B cell (primary cell): Measurements from ENCODE around the gene SIGLEC8. TPM values are rescaled to one million over a fixed set of nuclear protein-coding genes. Genes with fewer than 3 reads are reported as not detected.

ENCODE experiments used
- ATAC-seq: fragments of 200-7000 bp; cut with Tn5 transposase; one replicate; pipeline ENCODE4 v1.10.0; 2021; ENCODE audit warnings: low read depth, mild to moderate bottlenecking, moderate number of reproducible peaks, moderate library complexity
- CTCF ChIA-PET: fragments of 350-600 bp; sonication (Branson Sonifier 250); formaldehyde crosslinking; loops from one replicate; lab custom pipeline; 2021; ENCODE audit warnings: antibody characterized with exemption, inconsistent platforms; lab: Charles Lee
- POLR2A ChIA-PET: fragments of 350-600 bp; sonication (Branson Sonifier 250); formaldehyde crosslinking; loops from one replicate; lab custom pipeline; 2021; ENCODE audit warnings: antibody characterized with exemption; lab: Charles Lee
- DNase-seq: peaks from one replicate; pipeline ENCODE4 v3.0.0; 2013
- H2AFZ ChIP-seq: 2 replicates; pipeline ENCODE4 v1.6.1; 2012; ENCODE audit warnings: mild to moderate bottlenecking, low read depth, low read length; ENCODE audit not compliant: insufficient read depth, poor library complexity, severe bottlenecking
- H3K27ac ChIP-seq, 2 donors: 1 replicate in 1 of 2; 2 replicates in 1 of 2; pipeline ENCODE4 v1.5.1; 2012 to 2013; ENCODE audit warnings: low read length in 2 of 2, mild to moderate bottlenecking in 2 of 2, moderate library complexity in 1 of 2
- H3K27me3 ChIP-seq, 4 experiments: fragments of 200-600 bp in 1 of 4; sonication (generic) in 1 of 4; replicated peaks in 1 of 4; 1 replicate in 2 of 4; 2 replicates in 2 of 4; pipeline versions ENCODE4 v1.6.1 to v1.7.0; 2013 to 2016; ENCODE audit warnings: low read length in 3 of 4, mild to moderate bottlenecking in 2 of 4, mixed read lengths in 1 of 4, moderate library complexity in 1 of 4; ENCODE audit not compliant: insufficient read depth in 4 of 4, control insufficient read depth in 3 of 4; ENCODE audit errors: control extremely low read depth in 1 of 4
- H3K36me3 ChIP-seq, 2 experiments: replicated peaks in 1 of 2; 1 replicate in 1 of 2; 2 replicates in 1 of 2; pipeline versions ENCODE4 v1.6.1 to v1.7.1; 2013; ENCODE audit warnings: low read length in 1 of 2; ENCODE audit not compliant: insufficient read depth in 2 of 2, control insufficient read depth in 1 of 2; ENCODE audit errors: control extremely low read depth in 1 of 2, extremely low read depth in 1 of 2
- H3K4me1 ChIP-seq, 2 donors: fragments of 200-600 bp in 1 of 2; sonication (generic) in 1 of 2; 1 replicate in 1 of 2; 2 replicates in 1 of 2; pipeline versions ENCODE4 v1.5.1 to v1.6.1; 2013 to 2017; ENCODE audit warnings: low read length in 2 of 2; ENCODE audit not compliant: control insufficient read depth in 2 of 2, insufficient read depth in 2 of 2
- H3K4me2 ChIP-seq: replicated peaks from 2 replicates; pipeline ENCODE3; 2012; ENCODE audit warnings: mild to moderate bottlenecking, low read depth, low read length; ENCODE audit not compliant: poor library complexity, severe bottlenecking
- H3K4me3 ChIP-seq, 5 experiments: fragments of 200-600 bp in 1 of 5; sonication (generic) in 1 of 5; 1 replicate in 3 of 5; 2 replicates in 2 of 5; pipeline versions ENCODE4 v1.5.1 to v1.7.0; 2011 to 2016; ENCODE audit warnings: low read length in 4 of 5, mild to moderate bottlenecking in 4 of 5, low read depth in 2 of 5, control low read depth in 1 of 5, moderate library complexity in 1 of 5; ENCODE audit not compliant: insufficient read depth in 1 of 5; ENCODE audit errors: control extremely low read depth in 1 of 5, extremely low read depth in 1 of 5
- H3K79me2 ChIP-seq: fragments of 200-600 bp; sonication (generic); one replicate; pipeline ENCODE4 v1.6.0; 2016; ENCODE audit warnings: low read length; ENCODE audit not compliant: control insufficient read depth, insufficient read depth
- H3K9ac ChIP-seq: fragments of 200-600 bp; sonication (generic); 2 replicates; pipeline ENCODE4 v1.6.1; 2017; ENCODE audit warnings: mild to moderate bottlenecking, low read length, moderate library complexity
- H3K9me3 ChIP-seq, 3 donors: one replicate each; pipeline versions ENCODE4 v1.6.1 to v1.7.1; 2013; ENCODE audit warnings: low read length in 2 of 3; ENCODE audit not compliant: control insufficient read depth in 2 of 3, insufficient read depth in 1 of 3; ENCODE audit errors: control extremely low read depth in 1 of 3
- H4K20me1 ChIP-seq: 2 replicates; pipeline ENCODE4 v1.6.0; 2012; ENCODE audit warnings: mild to moderate bottlenecking, low read length; ENCODE audit not compliant: insufficient read depth, control insufficient read depth, poor library complexity, severe bottlenecking
- H3K27ac Mint-ChIP-seq: one replicate; pipeline ENCODE4 v1.8.0; 2021; ENCODE audit warnings: mixed read lengths
- H3K27me3 Mint-ChIP-seq: one replicate; pipeline ENCODE4 v1.8.0; 2021; ENCODE audit warnings: mixed read lengths
- H3K4me1 Mint-ChIP-seq: one replicate; pipeline ENCODE4 v1.8.0; 2021; ENCODE audit warnings: mixed read lengths
- H3K4me3 Mint-ChIP-seq: one replicate; pipeline ENCODE4 v1.8.0; 2021; ENCODE audit warnings: mixed read lengths
- H3K9me3 Mint-ChIP-seq: one replicate; pipeline ENCODE4 v1.8.0; 2022; ENCODE audit warnings: mixed read lengths; ENCODE audit not compliant: insufficient read depth
- CTCF ChIP-seq: fragments of 200-600 bp; IDR thresholded peaks from one replicate; pipeline ENCODE4 v1.8.0; 2022; ENCODE audit warnings: antibody characterized with exemption, mild to moderate bottlenecking
- EZH2 ChIP-seq: IDR thresholded peaks from 2 replicates; pipeline ENCODE4 v1.6.1; 2012; ENCODE audit warnings: borderline replicate concordance, low read depth, mild to moderate bottlenecking, moderate library complexity, low read length; ENCODE audit not compliant: insufficient read depth, poor library complexity, severe bottlenecking
- WGBS: methylation state at CpG from one replicate; pipeline ENCODE4 v1.1.5; 2013; ENCODE audit warnings: missing lambda C conversion rate; ENCODE audit not compliant: insufficient coverage; 5-methylcytosine and 5-hydroxymethylcytosine counted together
- intact Hi-C: fragments of 100-400 bp; cut with micrococcal nuclease; formaldehyde crosslinking; loops from one replicate; pipeline ENCODE4 v1.10.0; 2022
- polyA plus RNA-seq: library from polyadenylated mRNA; depleted of rRNA; stranded (reverse); fragments of >200 nt; gene quantifications from 2 replicates; pipeline ENCODE4 v1.2.3, GENCODE V29; 2012
- total RNA-seq, 2 donors: library from RNA; stranded (reverse); fragments of 120-200 nt in 1 of 2; gene quantifications; 1 replicate in 1 of 2; 2 replicates in 1 of 2; pipeline versions ENCODE4 v1.2.3 to v1.2.4, GENCODE V29; 2013 to 2022

The SIGLEC8 gene
- total and polyA plus RNA-seq, 2 donors (not counting 1 experiment from before 2014, with no cell fraction given), result not detected

GRCh38 chr19:51460164-51460992, 2.1 kb upstream of the SIGLEC8 start:
- Histone ChIP-seq H3K79me2 (no peaks in the 10 kb centered on the region), H3K9ac (no peak overlapping the region), H3K36me3 (no peaks in the 10 kb centered on the region), H3K4me2 (peak overlapping the region; percentile 40), H3K27ac (no peak overlapping the region), H3K27me3 (peaks cover 0 to 29% (median 10%) of the 10 kb centered on the region in 4 experiments), H3K9me3 (peaks cover 0 to 11% (median 0%) of the 10 kb centered on the region in 3 donors), H2AFZ (peak overlapping the region; percentile 45), H3K4me3 (no peak overlapping the region), H3K4me1 (peaks cover 0 to 7% of the 10 kb centered on the region in 2 donors), H4K20me1 (no peaks in the 10 kb centered on the region)
- H3K27ac Mint-ChIP-seq, result no peak overlapping the region
- H3K27me3 Mint-ChIP-seq, result peaks cover 28% of the 10 kb centered on the region
- DNase-seq (no peak), ATAC-seq (no peak)
- ChIA-PET CTCF (interaction anchor here (0.9 to 2.0 kb wide), 3 partner anchors 11 to 197 kb away, joined by 3 to 5 read pairs (median 4); no protein-coding TSS in a partner anchor), POLR2A (interaction anchor here (0.7 kb wide), 1 partner anchor 59 kb away, joined by 3 read pairs; no protein-coding TSS in a partner anchor)
- H3K4me3 Mint-ChIP-seq, result no peak overlapping the region
- TF ChIP-seq EZH2, result no peak
- no peak for TF ChIP-seq CTCF
- intact Hi-C loops, result no loop called here
- WGBS, result 63% methylated on average over 9 of the region's 13 CpGs
- no peaks in the 10 kb centered on the region for H3K4me1 Mint-ChIP-seq
- H3K9me3 Mint-ChIP-seq, result no peaks in the 10 kb centered on the region
